ENCODE data around the gene ZEB1. TPM values are rescaled to one million over a fixed set of nuclear protein-coding genes. Genes with fewer than 3 reads are reported as not detected.
"Not testable (repeated sequence)": the region's sequence is repeated elsewhere in the genome, so short reads cannot be mapped to it uniquely, and the experiment has no call there.

The ZEB1 gene
- total RNA-seq, 1 donor from 2014 or later = 75.5 TPM

DNA sequence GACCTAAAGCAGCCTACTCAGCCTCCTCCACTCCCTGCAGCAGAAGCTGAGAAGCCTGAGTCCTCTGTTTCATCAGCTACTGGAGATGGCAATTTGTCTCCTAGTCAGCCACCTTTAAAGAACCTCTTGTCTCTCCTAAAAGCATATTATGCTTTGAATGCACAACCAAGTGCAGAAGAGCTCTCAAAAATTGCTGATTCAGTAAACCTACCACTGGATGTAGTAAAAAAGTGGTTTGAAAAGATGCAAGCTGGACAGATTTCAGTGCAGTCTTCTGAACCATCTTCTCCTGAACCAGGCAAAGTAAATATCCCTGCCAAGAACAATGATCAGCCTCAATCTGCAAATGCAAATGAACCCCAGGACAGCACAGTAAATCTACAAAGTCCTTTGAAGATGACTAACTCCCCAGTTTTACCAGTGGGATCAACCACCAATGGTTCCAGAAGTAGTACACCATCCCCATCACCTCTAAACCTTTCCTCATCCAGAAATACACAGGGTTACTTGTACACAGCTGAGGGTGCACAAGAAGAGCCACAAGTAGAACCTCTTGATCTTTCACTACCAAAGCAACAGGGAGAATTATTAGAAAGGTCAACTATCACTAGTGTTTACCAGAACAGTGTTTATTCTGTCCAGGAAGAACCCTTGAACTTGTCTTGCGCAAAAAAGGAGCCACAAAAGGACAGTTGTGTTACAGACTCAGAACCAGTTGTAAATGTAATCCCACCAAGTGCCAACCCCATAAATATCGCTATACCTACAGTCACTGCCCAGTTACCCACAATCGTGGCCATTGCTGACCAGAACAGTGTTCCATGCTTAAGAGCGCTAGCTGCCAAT is 202.2 kb downstream of the ZEB1 start:
- ATAC-seq = no peak
- intact Hi-C loops (cut with DNase I) = loop anchor here (10.0 kb wide), 1 partner anchor 244 kb away; no protein-coding TSS in a partner anchor

DNA sequence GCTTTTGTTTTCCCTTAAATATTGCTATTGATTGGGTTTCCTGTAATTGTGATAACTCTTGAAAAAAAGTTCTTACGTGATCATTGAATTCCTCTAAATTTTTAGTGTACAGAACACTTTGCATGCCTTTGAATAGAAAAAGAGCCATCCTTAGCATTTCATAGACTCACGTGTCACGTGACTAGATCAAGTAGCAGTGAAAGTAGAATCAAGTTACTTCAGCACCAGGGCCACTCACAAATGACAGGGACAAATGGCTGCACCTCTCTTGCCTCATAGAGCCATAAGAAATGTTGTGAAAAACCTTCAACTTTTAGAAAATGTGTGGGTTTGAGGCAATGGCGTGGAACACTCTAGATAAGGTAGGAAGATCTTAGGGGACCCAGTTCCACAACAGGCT is 203.8 kb downstream of the ZEB1 start:
- no peak for ATAC-seq
- intact Hi-C loops (cut with DNase I) = loop anchor here (1.0 to 10.0 kb wide), 2 partner anchors 17 to 242 kb away; no protein-coding TSS in a partner anchor

More for the DNA sequence above, 202.2 kb downstream of the ZEB1 start:
- DNase-seq (ENCODE audit: missing footprints) = no peak

DNA sequence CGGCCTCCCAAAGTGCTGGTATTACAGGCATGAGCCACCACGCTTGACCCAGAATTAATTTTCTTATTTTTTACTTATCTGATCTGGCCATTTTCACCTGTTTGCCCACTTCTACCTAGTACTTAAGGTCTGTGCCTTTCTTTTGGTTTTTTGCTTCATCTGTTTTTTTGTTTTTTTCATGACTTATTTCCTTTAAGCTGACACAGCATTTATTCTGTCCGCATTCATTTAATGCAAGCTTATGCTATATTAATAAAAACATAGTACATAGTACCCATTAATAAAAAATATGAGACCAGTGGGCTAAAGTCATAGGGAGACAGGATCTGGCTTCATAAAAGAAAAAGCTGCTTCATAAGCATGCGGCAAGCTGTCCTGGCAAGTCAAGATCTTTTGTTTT is 205.4 kb downstream of the ZEB1 start:
- intact Hi-C loops (cut with DNase I) = loop anchor here (10.0 kb wide), 1 partner anchor 240 kb away; no protein-coding TSS in a partner anchor

More for the DNA sequence above, 203.8 kb downstream of the ZEB1 start:
- no peak for DNase-seq (ENCODE audit: missing footprints)

DNA sequence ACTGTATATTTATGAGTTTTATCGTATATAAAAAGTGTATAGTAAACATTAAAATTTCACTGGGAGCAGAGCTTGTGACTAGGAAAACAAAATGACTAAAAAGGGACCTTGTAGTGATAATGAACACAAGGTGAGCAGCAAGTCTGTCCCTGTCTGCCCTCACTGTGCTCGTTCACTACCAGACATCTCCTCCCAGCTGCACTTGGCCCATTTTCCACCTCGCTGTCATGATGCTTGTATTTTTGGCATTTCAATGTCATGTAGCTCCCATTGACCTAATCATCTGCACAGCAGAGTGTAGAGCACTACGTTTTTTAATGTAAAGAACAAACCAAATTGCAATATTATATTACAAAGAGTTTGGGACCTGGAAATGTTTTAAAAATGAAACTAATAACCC is 207.2 kb downstream of the ZEB1 start:
- ATAC-seq = peak; percentile 31
- intact Hi-C loops (cut with DNase I) = loop anchor here (10.0 kb wide), 1 partner anchor 239 kb away; no protein-coding TSS in a partner anchor

More for the DNA sequence above, 205.4 kb downstream of the ZEB1 start:
- DNase-seq (ENCODE audit: missing footprints) (no peak), ATAC-seq (no peak)

DNA sequence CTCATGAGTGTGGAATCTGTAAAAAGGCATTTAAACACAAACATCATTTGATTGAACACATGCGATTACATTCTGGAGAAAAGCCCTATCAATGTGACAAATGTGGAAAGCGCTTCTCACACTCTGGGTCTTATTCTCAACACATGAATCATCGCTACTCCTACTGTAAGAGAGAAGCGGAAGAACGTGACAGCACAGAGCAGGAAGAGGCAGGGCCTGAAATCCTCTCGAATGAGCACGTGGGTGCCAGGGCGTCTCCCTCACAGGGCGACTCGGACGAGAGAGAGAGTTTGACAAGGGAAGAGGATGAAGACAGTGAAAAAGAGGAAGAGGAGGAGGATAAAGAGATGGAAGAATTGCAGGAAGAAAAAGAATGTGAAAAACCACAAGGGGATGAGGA is 207.7 kb downstream of the ZEB1 start:
- no peak for DNase-seq (ENCODE audit: missing footprints)
- no peak for ATAC-seq
- intact Hi-C loops (cut with DNase I) = loop anchor here (10.0 kb wide), 1 partner anchor 238 kb away; no protein-coding TSS in a partner anchor

More for the DNA sequence above, 207.2 kb downstream of the ZEB1 start:
- DNase-seq (ENCODE audit: missing footprints) = no peak

DNA sequence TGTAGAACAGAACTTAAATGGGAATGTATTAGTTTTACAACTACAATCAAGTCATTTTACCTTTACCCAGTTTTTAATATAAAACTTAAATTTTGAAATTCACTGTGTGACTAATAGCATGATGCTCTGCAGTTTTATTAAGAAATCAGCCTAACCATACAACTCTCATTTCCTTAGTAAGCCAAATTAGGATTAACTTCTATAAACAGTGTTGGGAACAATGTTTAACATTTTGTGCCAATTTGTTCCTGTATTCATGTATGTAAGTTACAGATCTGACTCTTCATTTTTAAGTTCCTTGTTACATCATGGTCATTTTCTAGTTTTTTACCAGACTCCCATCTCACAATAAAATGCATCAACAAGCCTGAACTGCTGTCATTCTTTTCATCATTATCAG is 209.8 kb downstream of the ZEB1 start:
- DNase-seq (ENCODE audit: missing footprints) = no peak
- ATAC-seq = no peak
- intact Hi-C loops (cut with DNase I) = loop anchor here (10.0 kb wide), 1 partner anchor 236 kb away; no protein-coding TSS in a partner anchor

DNA sequence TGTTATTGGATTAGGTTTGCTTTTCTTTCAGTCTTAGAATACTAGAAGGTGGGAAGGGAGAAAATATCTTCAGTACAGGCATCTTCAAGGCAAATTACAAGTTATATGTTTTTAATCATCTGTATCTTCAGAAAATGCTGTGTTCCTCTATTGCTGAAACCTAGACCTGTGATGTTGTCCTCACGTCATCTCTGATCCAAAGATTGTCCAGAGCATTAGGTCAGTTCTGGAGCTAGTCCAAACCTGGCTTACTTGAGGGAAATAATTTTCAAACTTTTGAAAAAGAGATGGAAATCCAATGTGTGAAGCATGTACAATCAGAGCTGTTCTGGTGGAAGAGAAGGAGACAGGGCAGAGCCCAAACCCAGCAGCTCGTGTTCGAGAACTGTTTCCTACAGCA is 217.3 kb downstream of the ZEB1 start:
- ATAC-seq = no peak
- intact Hi-C loops (cut with DNase I) = no loop called here
- no peak for DNase-seq (ENCODE audit: missing footprints)

DNA sequence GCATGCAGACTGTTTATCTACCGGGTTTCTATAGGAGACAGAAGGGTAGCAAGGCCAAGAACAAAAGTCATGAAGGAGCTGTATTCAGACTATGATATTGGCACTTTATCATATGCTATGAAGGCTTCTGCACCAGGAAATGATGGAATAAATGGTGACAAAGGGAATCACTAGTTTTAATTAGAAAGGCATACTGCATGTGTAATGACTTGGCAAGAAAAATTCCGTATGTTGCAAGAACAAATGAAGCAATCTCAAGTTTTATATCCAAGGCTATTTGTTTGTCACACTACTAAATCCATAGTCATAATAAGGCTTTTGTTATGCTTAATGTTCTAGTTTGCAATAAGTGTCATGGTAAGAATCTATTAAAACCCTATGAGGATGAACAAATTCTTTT is 230.9 kb downstream of the ZEB1 start:
- intact Hi-C loops (cut with DNase I) = no loop called here
- no peak for DNase-seq (ENCODE audit: missing footprints)
- ATAC-seq = peak; percentile 16

DNA sequence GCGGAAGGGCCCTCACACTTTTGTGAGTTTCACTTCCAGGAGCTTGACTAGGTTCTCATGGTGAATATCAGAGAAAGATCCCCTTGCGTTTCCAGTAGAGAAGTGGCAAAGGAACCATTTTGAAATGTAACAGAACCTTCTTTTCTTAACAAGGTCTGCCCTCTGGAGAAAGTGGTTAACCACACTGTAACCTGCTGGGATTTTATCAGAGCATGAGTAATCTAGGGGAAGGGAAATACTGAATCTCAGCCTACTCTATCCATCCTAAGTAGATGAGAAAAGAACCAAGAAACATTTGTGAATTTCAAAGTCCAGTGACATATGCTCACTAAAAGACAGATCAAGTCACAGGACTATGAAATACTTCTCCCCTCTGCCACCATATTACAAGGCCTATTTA is 235.5 kb downstream of the ZEB1 start:
- ATAC-seq (no peak), DNase-seq (ENCODE audit: missing footprints) (no peak)
- intact Hi-C loops (cut with DNase I) = no loop called here

DNA sequence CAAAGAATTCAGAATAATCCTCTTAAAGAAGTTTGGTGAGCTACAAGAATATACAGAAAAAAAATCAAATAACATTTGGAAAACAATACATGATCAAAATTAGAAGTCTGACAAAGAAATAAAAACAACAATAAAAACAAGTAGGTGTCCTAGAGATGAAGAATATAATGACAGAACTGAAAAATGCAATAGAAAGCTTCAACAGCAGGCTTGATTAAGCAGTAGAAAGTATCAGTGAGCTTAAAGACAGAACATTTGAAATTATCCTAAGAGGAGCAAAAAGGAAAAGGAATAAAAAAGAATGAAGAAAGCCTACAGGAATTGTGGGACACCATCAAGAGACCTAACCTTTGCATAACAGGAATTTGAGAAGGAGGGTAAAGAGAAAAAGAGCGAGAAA is 238.8 kb downstream of the ZEB1 start:
- no peak for ATAC-seq
- intact Hi-C loops (cut with DNase I) = no loop called here
- no peak for DNase-seq (ENCODE audit: missing footprints)

DNA sequence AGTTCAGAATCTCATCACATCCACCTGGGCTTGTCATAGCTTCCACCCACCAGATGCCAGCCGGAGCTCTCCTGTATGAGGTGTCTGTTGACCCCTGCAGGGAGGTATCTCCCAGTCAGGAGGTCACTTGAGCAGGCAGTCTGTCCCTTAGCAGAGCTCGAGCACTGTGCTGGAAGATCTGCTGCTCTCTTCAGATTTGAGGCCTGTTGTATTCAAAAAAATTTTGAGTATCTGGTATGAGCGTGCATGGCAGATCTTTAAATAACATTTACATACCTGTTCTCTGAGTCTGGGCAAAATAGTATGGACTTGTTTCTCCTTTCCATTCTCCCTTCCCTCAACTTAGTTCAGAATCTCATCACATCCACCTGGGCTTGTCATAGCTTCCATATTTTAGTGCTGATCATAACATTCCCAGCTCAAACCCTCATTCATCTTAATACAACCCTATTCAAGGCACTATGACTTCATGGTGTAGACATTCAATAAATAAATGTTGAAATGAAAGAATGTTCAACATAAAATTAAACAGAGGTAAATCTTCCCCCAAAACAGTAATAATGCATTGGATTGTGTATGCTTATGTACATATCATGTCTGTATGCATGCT is 249.3 kb downstream of the ZEB1 start:
- ATAC-seq; intact Hi-C loops (cut with DNase I); DNase-seq (ENCODE audit: missing footprints): not testable (repeated sequence)

DNA sequence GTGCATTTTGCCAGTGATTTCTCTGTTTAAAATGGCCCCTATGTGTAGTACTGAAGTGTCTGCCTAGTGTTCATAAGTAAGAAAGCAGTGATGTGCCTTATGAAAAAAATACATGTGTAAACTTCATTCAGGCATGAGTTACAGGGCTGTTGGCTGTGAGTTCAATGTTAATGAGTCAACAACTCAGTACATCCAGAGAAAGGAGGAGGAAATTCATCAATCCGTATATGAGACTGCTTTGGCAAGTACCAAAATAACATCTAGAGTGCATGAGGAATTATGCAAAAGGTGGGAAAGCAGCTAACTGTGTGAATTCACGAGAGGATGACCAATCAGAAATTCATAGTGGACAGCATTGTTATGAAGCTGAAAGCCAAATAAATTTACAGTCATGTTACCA is 255.6 kb downstream of the ZEB1 start:
- DNase-seq (ENCODE audit: missing footprints) (no peak), ATAC-seq (no peak)
- intact Hi-C loops (cut with DNase I) = no loop called here

DNA sequence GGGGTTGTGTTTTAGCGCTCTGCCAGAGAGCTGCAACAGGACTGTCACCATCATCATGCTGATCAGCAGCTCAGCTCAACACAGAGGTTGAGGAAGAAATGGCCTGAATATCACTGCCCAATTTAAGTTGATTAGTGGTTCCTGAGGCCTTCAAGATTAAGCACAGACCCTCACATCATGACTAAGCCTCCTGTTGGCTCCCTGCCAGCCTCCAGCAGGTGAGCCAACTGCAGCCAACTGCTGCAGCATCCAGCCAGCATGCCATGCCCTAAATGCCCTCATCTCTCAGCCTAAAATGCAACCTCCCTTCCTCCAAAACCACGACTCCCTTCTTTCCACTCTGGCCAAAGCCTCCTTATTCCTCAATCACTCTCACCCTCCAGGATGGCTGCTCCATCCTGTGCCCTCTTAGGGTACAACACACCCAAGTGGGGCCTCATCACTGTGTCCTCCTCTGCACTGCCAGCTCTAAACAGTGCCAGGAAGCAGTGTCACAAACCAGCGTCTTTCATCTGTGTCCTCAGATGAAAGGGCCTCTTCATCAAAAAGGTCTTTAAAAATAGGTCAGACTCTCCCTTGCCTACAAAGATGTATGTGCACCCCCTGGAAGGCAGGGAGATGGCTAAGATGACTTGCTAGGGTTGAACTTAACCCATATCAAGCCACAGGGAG is 259.3 kb downstream of the ZEB1 start:
- ATAC-seq = no peak
- intact Hi-C loops (cut with DNase I) = no loop called here

DNA sequence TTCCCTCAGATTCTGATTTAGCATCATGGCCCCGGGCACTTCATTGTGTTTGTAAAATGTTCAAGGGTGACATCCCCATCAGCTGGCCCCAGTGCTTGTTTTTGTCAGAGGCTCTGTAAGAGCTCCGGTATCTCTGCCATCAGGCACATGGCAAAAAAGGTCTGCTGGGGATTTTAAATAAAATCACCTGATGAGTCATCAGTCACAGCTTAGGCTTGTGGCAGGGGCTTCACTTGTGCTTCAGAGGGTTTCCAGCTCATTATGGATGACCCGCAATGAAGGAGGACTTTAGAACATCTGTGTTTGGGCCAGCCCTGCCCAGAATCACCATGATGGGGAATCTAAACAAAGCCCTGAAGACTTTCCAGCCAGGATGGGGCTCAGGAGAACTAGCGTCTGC is 259.9 kb downstream of the ZEB1 start:
- ATAC-seq (no peak), DNase-seq (ENCODE audit: missing footprints) (no peak)
- intact Hi-C loops (cut with DNase I) = no loop called here

More for the DNA sequence above, 259.3 kb downstream of the ZEB1 start:
- no peak for DNase-seq (ENCODE audit: missing footprints)

All from Right ventricle myocardium inferior (tissue), 1 donor.